K562 (cell line): ENCODE results near the gene MAP1A. TPM values are rescaled to one million over a fixed set of nuclear protein-coding genes. Genes with fewer than 3 reads are reported as not detected.

ENCODE experiments used
- C11orf30 ChIP-seq: fragments of 450-650 bp; IDR thresholded peaks from 2 replicates; pipeline ENCODE4 v1.6.1; 2016; ENCODE audit warnings: low read depth, mild to moderate bottlenecking
- CBFB ChIP-seq: sonication (generic); formaldehyde crosslinking; IDR thresholded peaks from 2 replicates; pipeline ENCODE4 v1.4.0; 2020; ENCODE audit warnings: mild to moderate bottlenecking, missing genetic modification reagents
- DNMT1 ChIP-seq: fragments of 450-650 bp; IDR thresholded peaks from 2 replicates; pipeline ENCODE4 v1.6.1; 2016; ENCODE audit warnings: antibody characterized with exemption, mild to moderate bottlenecking
- HMG20B ChIP-seq: fragments of 250-450 bp; sonication (Bioruptor Pico); IDR thresholded peaks from 2 replicates; pipeline ENCODE4 v1.5.0; 2021; ENCODE audit warnings: mild to moderate bottlenecking
- ILF3 ChIP-seq: fragments of 450-650 bp; IDR thresholded peaks from 2 replicates; pipeline ENCODE4 v1.6.1; 2018; ENCODE audit warnings: antibody characterized with exemption, mild to moderate bottlenecking, moderate library complexity, borderline replicate concordance
- MAFK ChIP-seq: IDR thresholded peaks from 2 replicates; pipeline ENCODE4 v1.6.1; 2011; ENCODE audit warnings: low read length, improper control_type of control experiment
- MED1 ChIP-seq: sonication (generic); formaldehyde crosslinking; IDR thresholded peaks from 2 replicates; pipeline ENCODE4 v1.8.1; 2023; ENCODE audit warnings: missing genetic modification reagents, borderline replicate concordance
- MNT ChIP-seq, 2 experiments: fragments of 450-650 bp; conservative IDR thresholded peaks; 2 replicates each; pipeline ENCODE4 v1.6.1; 2017; ENCODE audit warnings: mild to moderate bottlenecking in 2 of 2, moderate library complexity in 2 of 2
- MYC ChIP-seq, 2 experiments: fragments of 250-450 bp in 1 of 2; sonication (Bioruptor Pico) in 1 of 2; IDR thresholded peaks; 2 replicates each; pipeline versions ENCODE4 v1.5.1 to v1.6.1; 2012 to 2021; ENCODE audit warnings: low read depth in 2 of 2, borderline replicate concordance in 1 of 2, improper control_type of control experiment in 1 of 2, low read length in 1 of 2, mild to moderate bottlenecking in 1 of 2, moderate library complexity in 1 of 2
- PKNOX1 ChIP-seq: fragments of 450-650 bp; IDR thresholded peaks from 2 replicates; pipeline ENCODE4 v1.6.1; 2016
- POLR2B ChIP-seq: fragments of 450-650 bp; IDR thresholded peaks from 2 replicates; pipeline ENCODE4 v1.6.1; 2018; ENCODE audit warnings: low read depth; ENCODE audit not compliant: partially characterized antibody
- RBM15 ChIP-seq: fragments of 200-400 bp; formaldehyde crosslinking; IDR thresholded peaks from 2 replicates; pipeline ENCODE4 v1.6.1; 2018; ENCODE audit warnings: mild to moderate bottlenecking, low read length, moderate library complexity; ENCODE audit not compliant: insufficient read depth
- RBM17 ChIP-seq: fragments of 200-400 bp; formaldehyde crosslinking; IDR thresholded peaks from 2 replicates; pipeline ENCODE4 v1.6.1; 2017; ENCODE audit warnings: low read depth, mild to moderate bottlenecking, low read length, borderline replicate concordance
- SMAD4 ChIP-seq: fragments of 250-450 bp; sonication (Bioruptor Pico); conservative IDR thresholded peaks from 2 replicates; pipeline ENCODE4 v1.8.0; 2021; ENCODE audit warnings: inconsistent platforms, mild to moderate bottlenecking, moderate library complexity
- THRAP3 ChIP-seq: fragments of 450-650 bp; IDR thresholded peaks from 2 replicates; pipeline ENCODE4 v1.6.1; 2016; ENCODE audit warnings: mild to moderate bottlenecking, inconsistent platforms, borderline replicate concordance
- UBTF ChIP-seq, 2 experiments: IDR thresholded peaks; 2 replicates each; pipeline ENCODE4 v1.6.1; 2012; ENCODE audit warnings: improper control_type of control experiment in 2 of 2, low read depth in 2 of 2, low read length in 2 of 2, borderline replicate concordance in 1 of 2
- ZEB2 ChIP-seq: fragments of 450-650 bp; IDR thresholded peaks from 2 replicates; pipeline ENCODE4 v1.6.1; 2016
- ZNF12 ChIP-seq: sonication (generic); formaldehyde crosslinking; IDR thresholded peaks from 2 replicates; pipeline ENCODE4 v1.4.0; 2020; ENCODE audit warnings: mild to moderate bottlenecking, missing genetic modification reagents
- ZNF121 ChIP-seq: sonication (generic); formaldehyde crosslinking; conservative IDR thresholded peaks from 2 replicates; pipeline ENCODE4 v1.8.0; 2022; ENCODE audit warnings: missing genetic modification reagents
- polyA plus RNA-seq, 8 experiments: library from polyadenylated mRNA; depleted of rRNA in 4 of 8; stranded (reverse) in 5 of 8; unstranded in 3 of 8; fragments of >200 nt; fragmentation: Nextera tagmentation in 2 of 8; fragmentation: Illumina TruSeq in 1 of 8; extraction: Ambion mirVana in 2 of 8; extraction: Trizol in 1 of 8; gene quantifications; 2 replicates each; pipeline versions ENCODE4 v1.2.1 to v1.2.3, GENCODE V29; 2011 to 2014; ENCODE audit warnings: inconsistent platforms in 1 of 8, missing spikeins in 1 of 8
- total RNA-seq, 7 experiments: library from RNA; depleted of rRNA in 6 of 7; stranded (reverse); fragments of >200 nt in 6 of 7; fragmentation: Illumina TruSeq in 2 of 7; extraction: Trizol in 2 of 7; gene quantifications; 2 replicates each; pipeline versions ENCODE4 v1.2.1 to v1.2.3, GENCODE V29; 2011 to 2021; ENCODE audit warnings: low replicate concordance in 1 of 7
- TF ChIP-seq, protein P1 (sequence below): IDR thresholded peaks from 2 replicates; pipeline ENCODE4 v1.6.1; 2011; ENCODE audit warnings: borderline replicate concordance, low read depth, mild to moderate bottlenecking, moderate library complexity, low read length; ENCODE audit not compliant: insufficient read depth, poor library complexity, severe bottlenecking

MAP1A gene
- total and polyA plus RNA-seq, 9 of the 15 experiments (the other 6 are each of a cell fraction or from before 2014, with no cell fraction given) = 2.0 to 20.3 (median 7.3) TPM

GRCh38 chr15:43518197-43518761 is 871 bp downstream of the MAP1A start (continued):
- no peak for TF ChIP-seq PKNOX1
- no peak for TF ChIP-seq CBFB
- peak; percentile 59 for TF ChIP-seq MAFK
- TF ChIP-seq UBTF (IDR thresholded peaks at IDR 0.05; ENCODE audit: borderline replicate concordance in 1 of 2, low read depth in 2 of 2, low read length in 2 of 2) = 0 out of 4 replicates have a peak, but pooled peaks of 1 of the 2 experiments have one; percentile 36
- no peak for TF ChIP-seq SMAD4
- no peak for TF ChIP-seq ZNF12 (CRISPR knock-in tag)
- peak; percentile 91 for TF ChIP-seq C11orf30
- no peak for TF ChIP-seq MYC (IDR thresholded peaks at IDR 0.05; ENCODE audit: low read depth, low read length)
- TF ChIP-seq MYC (CRISPR knock-in tag; IDR thresholded peaks at IDR 0.05; ENCODE audit: borderline replicate concordance, low read depth) = no peak
- TF ChIP-seq HMG20B (CRISPR knock-in tag) = no peak
- TF ChIP-seq RBM17 = no peak
- TF ChIP-seq MNT (conservative IDR thresholded peaks at IDR 0.05) = peak in 1 of 2 experiments; percentile 58; a peak in 2 of 4 replicates
- no peak for TF ChIP-seq MED1
- TF ChIP-seq ILF3 = no peak
- TF ChIP-seq, protein P1, sequence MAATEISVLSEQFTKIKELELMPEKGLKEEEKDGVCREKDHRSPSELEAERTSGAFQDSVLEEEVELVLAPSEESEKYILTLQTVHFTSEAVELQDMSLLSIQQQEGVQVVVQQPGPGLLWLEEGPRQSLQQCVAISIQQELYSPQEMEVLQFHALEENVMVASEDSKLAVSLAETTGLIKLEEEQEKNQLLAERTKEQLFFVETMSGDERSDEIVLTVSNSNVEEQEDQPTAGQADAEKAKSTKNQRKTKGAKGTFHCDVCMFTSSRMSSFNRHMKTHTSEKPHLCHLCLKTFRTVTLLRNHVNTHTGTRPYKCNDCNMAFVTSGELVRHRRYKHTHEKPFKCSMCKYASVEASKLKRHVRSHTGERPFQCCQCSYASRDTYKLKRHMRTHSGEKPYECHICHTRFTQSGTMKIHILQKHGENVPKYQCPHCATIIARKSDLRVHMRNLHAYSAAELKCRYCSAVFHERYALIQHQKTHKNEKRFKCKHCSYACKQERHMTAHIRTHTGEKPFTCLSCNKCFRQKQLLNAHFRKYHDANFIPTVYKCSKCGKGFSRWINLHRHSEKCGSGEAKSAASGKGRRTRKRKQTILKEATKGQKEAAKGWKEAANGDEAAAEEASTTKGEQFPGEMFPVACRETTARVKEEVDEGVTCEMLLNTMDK = no peak
- TF ChIP-seq THRAP3 = no peak
- no peak for TF ChIP-seq RBM15
- no peak for TF ChIP-seq ZEB2
- TF ChIP-seq DNMT1 = no peak
- no peak for TF ChIP-seq ZNF121
- TF ChIP-seq POLR2B = no peak
